Activated CD4-positive, alpha-beta T cell treated with anti-CD3 and anti-CD28 coated beads, Interleukin-2, Interleukin-4, amounts not matched to agents 100 ng/mL and 50 ng/mL, durations not matched to agents 16 hours and 8 hours (primary cell): Measurements from ENCODE around the gene ANKS3.

Source experiments
- DNase-seq: peaks from one replicate; pipeline ENCODE4 v3.0.0-alpha.2; 2020; ENCODE audit warnings: low spot score

Gene ANKS3

DNA sequence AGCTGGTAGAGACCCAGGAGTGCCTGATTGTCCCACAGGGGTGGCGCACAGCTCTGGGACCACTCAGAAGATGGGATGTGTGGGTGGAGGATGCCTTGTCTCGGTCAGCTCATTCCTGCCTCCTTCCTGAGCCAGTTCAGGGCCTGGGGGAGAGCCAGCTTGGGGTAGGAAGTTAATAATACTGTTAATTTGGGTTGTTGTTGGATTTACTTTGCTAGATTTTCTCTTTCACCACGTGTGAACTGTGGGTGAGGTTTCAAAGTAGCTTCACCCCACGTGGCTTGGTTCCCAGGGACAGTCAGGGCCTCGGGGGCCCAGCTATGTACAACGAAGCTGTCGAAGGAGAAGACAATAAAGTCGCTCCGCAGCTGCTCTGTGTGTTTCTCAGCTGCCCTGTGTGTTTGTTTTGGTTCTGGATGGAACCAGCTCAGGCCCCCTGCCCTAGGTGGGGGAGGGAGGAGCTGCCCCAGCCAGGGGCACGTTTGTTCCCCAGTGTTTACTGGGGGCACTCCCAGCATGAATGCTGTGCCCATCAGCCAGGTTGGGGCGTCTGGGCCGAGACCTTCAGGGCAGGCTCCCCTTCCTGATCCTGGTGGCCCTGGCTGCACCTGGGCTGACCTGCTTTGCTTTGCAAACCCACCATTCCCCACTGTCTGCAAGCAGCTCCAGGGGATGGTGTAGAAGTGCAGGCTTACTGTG, 38.4 kb downstream of the ANKS3 start:
- no peak for DNase-seq

DNA sequence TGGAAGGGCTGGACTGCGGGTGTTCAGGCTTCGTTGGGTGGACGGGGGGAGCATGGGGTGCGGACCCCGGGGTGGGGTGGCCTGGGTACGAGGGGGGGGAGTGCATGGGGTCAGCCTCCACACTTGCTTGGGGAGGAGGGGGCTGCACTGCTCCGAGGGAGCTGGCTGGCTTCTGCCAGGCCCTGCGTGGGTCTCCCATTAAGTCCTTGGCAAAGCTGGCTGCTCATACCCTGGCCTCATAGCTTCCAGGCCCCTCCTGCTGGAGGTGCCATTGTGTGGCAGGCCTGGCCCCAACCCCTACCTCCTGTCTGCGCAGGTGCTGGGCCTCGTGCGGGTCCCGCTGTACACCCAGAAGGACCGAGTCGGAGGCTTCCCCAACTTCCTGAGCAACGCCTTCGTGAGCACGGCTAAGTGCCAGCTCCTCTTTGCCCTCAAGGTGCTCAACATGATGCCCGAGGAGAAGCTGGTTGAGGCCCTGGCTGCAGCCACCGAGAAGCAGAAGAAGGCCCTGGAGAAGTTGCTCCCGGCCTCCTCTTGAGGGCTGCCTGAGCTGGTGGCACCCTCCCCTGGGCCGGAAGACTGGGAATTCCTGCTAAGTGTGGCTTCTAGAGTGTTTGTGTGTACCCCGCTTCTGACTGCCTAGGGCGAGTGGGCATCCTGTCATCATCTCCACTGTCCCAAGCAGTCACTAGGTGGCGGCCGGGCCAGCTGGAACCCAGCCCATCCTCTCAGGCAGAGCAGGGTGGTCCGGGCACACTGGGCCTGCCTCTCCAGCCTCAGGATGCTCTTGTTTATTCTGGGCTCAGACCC, 39.2 kb downstream of the ANKS3 start:
- DNase-seq: no peak

DNA sequence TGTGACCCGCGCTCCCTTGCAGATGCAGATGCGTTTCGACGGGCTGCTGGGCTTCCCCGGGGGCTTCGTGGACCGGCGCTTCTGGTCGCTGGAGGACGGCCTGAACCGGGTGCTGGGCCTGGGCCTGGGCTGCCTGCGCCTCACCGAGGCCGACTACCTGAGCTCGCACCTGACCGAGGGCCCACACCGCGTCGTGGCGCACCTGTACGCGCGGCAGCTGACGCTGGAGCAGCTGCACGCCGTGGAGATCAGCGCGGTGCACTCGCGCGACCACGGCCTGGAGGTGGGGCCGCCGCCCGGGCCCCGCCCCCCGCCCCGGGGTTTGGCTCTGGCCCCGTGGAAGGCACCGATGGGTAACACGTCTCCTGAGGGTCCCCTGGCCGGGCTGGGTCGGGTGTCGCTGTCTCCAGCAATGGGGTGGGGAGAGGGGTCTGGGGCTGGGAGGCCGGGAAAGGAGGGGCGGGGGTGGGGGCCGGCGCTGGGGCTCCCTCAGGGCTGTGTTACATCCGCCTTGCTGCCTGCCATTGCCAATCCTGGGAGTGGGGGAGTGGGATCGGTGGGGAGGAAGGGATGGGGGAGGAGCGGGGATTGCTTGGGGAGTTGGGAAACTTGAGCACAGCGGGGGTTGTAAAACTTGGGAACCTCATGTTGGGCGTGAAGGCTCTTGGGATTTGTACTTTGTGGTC, 40.0 kb downstream of the ANKS3 start:
- DNase-seq: peak; percentile 31

DNA sequence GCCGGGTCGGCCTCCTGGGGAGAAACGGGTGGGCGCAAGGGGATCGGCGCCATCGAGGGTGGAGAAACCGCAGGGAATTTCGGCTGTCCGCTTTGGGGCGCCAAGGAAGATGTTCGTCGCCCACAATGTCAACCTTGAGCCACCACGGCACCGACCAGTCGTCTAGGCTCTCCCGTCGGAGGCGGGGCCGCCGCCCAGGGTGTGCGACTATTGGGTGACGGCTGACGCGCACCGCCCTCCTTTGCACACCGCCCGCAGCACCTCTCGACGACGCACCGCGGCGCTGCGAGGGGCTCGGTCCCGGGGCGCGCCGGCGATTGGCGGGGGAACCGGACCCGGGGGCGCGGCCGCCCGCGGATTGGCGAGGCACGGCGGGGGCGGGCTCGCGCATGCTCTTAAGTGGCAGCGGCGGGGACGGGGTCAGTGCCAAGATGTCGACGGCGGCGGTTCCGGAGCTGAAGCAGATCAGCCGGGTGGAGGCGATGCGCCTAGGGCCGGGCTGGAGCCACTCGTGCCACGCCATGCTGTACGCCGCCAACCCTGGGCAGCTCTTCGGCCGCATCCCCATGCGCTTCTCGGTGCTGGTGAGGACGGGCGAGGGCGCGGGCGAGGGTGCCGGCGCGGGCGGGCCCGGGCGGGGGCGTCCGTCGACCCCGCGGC, 40.6 kb downstream of the ANKS3 start, which contains the start of gene NUDT16L1:
TSS of gene NUDT16L1 (plus strand) at position 267 of the 660 bp plus-strand sequence. CDS start at position 432, 165 bp downstream.
- peak; percentile 96 for DNase-seq

DNA sequence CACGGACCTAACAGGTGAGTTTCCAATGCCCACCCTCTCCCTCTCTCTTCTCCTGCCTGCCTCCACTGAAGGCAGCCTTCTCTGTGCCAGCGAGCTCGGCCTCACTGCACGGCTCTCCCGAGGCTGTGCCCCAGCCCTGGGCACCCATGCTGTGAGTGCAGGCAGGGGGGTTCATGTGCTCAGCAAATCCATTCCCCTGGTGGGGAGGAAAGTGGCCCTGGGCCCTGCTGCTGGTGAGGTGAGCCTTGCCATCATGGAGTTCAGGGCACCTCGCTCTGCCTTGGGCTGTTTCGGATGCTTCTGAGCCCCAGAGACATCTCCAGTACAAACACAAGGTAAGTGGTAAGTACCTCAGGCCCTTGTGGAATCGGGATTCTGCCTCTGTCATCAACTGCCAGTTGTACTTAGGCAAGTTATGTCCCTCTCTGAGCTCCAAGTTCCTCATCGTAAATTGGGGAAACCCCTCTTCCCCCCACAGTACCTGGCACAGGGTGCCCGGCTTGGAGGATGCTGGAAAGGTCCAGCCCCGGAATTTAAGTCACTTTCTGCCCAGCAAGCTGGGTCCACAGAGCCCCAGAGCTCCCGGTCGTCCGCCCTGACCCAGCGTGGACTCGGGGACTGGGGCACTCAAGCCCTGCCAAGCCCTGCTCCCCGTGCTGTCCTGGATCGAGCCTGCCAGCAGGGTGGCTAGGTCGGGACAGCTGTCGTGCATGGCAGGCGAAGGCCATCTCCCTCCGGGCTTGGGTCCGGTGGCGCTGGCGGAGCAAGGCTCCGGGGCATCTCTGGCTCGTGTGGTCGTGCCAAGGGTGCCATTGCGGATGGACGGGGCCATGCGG, 41.4 kb downstream of the ANKS3 start:
- no peak for DNase-seq

DNA sequence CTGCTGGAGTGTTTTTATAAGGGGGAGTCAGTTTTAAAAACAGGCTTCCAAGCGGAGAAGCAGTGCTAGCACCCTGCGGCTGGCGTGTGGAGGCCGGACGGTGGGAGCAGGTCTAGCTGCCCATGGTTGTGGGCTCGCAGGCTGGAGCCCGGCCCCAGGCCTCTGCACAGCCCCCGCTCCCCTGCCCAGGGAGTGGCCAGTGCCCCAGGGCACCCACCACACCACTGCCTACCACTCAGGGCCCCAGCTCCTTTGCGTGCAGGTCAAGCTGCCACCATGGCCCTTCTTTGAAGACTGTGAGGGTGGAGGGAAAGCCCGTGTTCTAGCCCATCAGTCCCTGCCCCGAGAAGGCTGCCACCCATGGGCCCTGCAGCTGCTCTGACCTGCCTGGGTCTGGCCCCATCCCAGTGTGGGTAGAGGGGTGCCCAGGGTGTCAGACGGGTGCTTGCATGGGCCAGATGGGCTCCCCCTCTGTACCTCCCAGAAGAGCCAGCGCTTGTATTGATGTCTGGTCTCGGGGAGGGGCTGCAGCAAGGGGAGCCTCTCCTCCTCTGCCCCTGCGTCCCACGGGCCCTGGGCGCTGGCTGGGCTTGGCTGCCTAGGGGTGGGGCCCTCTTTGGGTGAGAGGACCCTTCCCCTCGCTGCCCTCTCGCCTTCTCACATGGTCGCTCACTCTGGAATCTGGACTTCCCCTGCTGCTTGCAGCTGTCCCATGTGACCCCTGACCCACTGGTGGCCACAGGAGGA, 42.2 kb downstream of the ANKS3 start:
- no peak for DNase-seq

DNA sequence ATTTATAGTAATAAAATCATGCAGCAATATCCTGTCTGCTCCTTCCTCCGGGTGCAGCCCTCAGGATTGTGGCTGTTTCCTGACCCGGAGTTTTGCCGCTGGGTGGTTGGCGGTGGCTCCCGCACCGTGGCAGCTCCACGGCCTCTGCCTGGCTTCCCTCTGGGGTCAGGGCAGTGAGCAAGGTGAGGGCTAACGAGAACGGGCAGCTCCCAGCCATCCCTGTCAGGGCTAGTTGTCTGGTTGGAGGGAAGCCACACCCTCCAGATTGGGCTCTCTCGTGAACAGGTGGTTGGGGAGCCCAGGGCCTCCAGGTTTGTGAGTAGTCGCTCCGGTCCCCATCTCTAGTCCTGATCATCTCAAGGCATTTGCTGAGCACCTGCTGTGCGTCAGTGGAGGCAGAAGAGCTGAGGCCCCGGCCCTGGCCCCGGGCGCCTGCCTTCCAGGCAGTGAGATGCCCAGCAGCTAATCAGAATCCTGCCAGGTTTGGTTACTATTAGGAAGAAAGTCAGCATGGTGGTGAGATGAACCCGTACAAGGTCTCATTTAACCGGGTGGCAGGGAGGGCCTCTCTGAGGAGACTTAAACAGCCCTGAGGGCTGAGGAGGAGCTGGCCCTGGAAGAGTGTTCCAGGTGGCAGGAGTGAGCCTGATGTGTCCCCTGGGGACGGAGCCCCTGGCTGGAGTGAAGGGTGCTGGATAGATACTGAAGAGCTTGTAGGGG, 43.0 kb downstream of the ANKS3 start:
- no peak for DNase-seq

DNA sequence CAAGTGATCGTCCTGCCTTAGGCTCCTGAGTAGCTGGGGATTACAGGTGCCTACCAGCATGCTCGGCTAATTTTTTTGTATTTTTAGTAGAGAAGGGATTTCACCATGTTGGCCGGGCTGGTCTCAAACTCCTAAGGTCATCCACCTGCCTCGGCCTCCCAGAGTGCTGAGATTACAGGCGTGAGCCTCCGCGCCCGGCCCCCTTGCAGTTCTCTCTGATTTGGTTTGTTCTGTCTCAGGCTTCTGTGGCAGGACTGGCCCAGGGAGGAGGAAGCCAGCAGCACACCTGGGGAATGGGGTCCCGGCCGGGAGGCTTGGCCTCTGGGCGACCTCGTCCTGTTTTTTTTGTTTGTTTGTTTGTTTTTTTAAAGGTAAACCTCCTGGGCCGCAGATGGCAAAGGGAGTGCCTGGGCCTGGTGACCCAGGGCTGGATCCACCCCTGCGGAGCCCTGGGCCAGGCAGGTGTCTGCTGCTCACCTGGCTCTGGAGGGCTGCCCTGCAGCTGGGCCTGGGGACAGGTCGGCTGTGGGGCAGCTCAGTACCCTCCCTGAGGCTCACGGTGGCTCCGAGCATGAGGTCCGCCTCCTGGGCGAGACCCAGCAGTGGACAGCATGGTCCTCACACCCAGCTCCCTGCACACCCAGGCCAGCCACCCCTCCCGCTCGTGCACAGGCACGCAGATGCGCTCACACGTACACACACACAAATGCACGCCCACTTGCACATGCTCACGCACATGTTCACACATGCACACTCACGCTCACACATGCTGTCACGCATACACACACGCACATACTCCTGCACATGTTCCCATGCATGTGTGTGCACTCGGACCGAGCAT, 44.0 kb downstream of the ANKS3 start:
- no peak for DNase-seq

DNA sequence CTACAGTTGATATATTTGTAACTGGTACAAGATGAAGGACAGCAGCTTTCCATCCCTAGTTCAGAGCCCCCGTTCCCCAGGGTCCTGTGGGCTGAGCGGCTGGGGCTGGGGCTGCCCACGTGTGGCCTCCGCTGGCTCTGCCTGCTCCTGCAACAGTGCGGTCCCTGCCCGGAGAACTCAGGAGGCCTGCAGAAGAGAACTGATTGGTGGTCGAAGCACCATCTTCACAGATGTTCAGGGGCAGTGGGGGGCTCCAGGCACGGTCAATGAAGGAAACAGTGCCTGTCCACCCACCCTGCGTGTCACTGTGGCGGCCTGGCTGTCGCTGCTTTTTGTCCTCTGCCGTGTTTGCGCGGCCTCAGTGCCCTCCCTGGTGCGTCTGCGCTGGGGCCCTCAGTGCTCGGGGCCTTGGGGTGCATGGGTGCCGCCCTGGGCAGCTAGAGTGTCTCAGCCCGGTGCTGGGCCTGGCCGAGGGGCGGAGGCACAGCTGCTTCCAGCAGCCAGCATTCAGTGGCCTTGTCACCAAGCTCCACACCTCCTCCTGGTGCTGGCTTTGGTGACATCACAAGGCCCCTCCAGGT, 44.9 kb downstream of the ANKS3 start:
- no peak for DNase-seq

DNA sequence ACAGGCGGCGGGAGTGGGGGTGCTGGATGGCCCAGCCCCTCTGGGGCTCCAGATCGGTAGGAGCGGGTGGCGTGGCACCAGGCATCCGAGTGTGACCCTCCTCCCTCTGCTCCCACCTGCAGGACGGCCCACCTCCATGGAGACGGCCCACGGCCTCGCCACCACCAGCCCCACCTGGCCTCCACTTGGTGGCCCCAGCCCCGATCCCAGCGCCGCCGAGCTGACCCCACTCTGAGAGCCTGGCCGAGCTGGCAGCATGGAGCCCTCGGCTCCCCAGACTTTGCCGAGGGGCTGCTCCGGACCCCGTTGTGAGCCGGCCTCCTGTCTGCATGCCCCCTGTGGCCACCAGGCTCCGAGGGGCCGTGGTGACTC, 45.4 kb downstream of the ANKS3 start:
- no peak for DNase-seq

DNA sequence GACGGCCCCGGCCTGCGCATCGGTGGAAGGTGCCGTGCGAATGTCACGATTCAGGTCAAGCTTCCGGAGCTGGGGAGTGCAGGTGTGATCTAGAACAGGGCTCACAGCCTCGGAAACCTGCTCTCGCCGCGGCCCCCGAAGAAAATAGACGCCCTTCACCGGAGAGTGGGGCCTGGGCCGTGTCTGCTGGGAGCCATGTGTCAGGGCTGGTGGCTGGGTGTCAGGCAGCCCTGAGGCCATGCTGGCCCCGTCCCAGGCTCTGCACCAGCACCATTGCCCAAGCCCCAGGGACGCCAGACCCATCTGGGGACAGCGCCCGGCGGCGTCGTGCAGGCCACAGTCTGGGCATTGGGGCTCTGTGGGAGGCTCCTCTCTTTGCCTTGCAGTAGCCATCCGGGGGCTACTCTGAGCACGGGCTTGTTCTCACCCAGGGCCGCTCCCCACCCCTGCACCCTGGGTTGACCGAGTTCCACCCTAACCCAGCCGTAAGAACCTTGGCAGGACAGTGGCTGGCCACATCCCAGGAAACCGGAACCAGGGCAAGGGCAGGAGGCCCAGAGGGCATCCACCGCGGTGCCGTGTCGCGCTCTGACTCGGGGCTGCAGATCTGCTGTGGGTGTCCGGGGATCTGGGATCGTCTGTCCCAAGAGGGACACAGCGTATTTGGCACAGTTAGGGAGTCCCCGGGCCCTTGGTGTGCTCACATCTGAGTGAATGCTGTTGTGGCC, 46.0 kb downstream of the ANKS3 start:
- DNase-seq: no peak

DNA sequence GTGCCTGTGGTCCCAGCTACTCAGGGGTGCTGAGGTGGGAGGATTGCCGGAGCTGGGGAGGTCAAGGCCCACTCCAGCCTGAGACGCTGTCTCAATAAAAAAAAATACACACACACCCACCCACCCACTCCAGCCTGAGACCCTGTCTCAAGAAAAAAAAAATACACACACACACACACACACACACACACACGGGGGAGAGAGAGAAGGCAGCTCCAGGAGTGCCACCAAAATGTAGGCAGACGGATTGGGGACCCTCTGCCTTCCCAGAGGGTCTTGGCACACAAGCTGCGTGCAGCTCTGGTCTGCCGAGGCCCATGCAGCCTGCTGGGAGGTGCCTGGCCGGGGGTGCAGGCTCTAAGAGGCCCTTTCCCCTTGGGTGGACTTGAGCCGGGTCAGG, 46.7 kb downstream of the ANKS3 start:
- no peak for DNase-seq

DNA sequence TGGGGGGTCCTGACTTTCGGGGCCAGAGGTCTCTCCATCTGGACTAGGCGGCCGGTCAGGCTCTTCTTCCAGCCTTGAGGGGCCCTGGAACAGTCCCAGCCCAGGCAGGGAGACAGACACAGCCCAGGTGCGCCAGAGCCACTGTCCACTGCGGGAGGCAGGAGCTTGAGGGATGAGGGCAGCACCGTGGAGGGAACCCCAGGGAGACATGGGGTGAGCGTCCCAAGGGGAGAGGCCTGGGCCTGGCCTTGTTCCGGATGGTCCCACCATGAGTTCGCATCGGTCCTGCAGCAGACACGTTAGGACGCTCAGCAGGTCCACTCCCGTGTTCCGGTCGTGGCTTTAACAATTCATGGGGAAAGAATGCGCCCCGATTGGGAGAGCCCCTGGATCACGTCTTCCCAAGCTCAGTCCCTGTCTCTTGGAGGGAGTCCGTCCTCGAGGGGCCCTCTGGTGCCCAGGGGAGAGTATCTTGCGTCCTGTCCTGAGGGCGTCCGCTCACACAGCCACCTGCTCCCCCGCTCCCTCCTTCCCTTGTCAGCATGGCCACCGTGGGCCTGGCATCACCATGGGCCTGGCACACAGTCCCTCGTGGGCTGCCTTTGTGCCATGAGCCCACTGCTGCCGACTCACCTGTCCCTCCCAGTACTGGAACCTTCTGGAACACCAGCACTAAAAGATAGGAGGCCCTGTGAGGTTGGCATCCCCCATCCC, 47.4 kb downstream of the ANKS3 start:
- DNase-seq: no peak

DNA sequence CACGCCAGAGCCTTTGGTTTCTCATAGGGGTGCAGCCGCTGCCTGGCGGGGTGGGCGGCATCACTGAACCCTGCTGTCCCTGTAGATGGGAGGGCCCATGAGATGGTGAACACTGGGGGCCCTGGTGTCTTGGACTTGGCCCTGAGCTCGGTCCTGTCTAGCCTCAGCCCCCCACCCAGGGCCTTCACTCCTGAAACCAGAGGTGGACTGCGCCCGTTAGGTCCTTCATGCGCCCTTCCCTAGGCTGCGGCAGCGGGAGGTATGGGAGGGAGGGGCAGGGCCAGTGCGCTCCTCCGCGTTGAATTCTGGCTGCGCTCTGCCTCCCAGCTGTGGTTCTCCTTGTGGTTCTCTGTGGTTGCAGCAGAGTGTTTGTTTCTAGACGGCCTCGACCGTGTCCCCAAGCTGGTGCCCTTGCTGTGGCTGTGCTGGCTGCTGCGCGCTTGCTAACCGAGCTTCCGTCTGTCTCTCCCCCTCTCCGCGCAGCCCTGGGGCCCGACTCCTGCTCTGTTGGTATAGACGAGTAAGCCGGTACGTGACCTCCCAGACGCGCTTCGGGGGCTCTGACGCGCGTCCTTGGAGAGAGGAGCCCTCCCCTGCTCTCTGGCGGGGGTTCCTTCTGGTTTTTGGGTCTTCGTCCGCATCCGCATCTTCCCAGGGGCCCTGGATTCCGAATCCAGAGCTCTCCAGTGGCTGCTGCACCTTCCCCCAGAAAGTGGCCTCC, 48.1 kb downstream of the ANKS3 start:
- DNase-seq: no peak

DNA sequence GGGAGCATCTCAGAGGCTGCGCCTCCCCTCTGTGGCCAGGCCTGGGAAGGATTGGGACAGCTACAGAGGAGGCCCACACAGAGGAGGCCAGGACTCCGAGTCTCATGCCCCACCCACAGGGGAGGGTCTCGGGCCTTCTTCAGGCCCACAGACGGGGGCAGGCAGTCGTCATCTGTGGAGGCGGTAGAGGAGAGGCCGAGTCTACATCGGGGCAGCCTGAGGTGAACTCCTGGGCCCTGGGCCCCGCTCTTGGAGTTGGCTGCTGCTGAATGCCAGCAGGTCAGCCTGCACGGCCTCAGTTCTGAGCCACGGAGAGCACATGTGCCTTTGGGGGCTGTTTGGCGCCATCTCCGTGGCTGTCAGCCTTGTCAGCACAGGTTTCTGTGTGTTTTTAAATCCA, 48.8 kb downstream of the ANKS3 start:
- DNase-seq: no peak

DNA sequence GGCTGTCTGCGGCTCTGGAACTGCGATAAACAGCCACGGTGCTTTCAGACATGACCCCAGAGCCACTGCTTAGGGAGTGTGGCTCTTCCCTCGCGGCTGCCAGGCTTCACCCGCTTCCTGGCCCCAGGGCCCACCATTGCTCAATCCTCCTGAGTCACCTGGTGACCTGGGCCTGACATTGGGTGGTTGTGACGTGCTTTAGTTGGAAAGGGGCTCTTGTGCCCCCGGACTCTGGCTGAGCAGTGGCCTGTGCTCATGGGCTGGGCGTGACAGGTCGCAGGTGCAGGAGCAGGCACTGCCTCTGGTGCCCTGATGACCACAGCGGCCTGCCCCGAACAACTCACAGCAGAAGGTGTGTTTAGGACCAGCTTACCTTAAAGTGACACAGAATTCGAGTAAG, 49.3 kb downstream of the ANKS3 start:
- DNase-seq: no peak
